HepG2 (cell line): ENCODE results near the gene CABLES2. TPM values are rescaled to one million over a fixed set of nuclear protein-coding genes. Genes with fewer than 3 reads are reported as not detected.
A peak's percentile ranks its signal among the peaks of the same experiment; 100 is the strongest.

Source experiments
- ATF7-NPFF ChIP-seq: sonication (generic); formaldehyde crosslinking; IDR thresholded peaks from 2 replicates; pipeline ENCODE4 v1.8.1; 2023; ENCODE audit warnings: mild to moderate bottlenecking, low read depth, missing genetic modification reagents, moderate library complexity
- CC2D1A ChIP-seq: sonication (generic); formaldehyde crosslinking; IDR thresholded peaks from 2 replicates; pipeline ENCODE4 v1.8.1; 2023; ENCODE audit warnings: mild to moderate bottlenecking, missing genetic modification reagents
- CSRNP2 ChIP-seq: sonication (generic); formaldehyde crosslinking; conservative IDR thresholded peaks from 2 replicates; pipeline ENCODE4 v1.8.0; 2022; ENCODE audit warnings: low read depth, missing genetic modification reagents
- CTCF ChIP-seq: sonication (generic); formaldehyde crosslinking; IDR thresholded peaks from 2 replicates; pipeline ENCODE4 v1.5.0; 2020; ENCODE audit warnings: mild to moderate bottlenecking, missing genetic modification reagents, moderate library complexity
- EEA1 ChIP-seq: sonication (generic); formaldehyde crosslinking; IDR thresholded peaks from 2 replicates; pipeline ENCODE4 v1.5.1; 2020; ENCODE audit warnings: mild to moderate bottlenecking, missing genetic modification reagents, borderline replicate concordance
- FOXA1 ChIP-seq, 2 experiments: fragments of 450-650 bp in 1 of 2; sonication (generic) in 1 of 2; formaldehyde crosslinking in 1 of 2; IDR thresholded peaks; 2 replicates each; pipeline versions ENCODE4 v1.4.0 to v1.6.1; 2016 to 2020; ENCODE audit warnings: missing genetic modification reagents in 1 of 2
- KAT8 ChIP-seq: IDR thresholded peaks from 2 replicates; pipeline ENCODE4 v1.6.1; 2016; ENCODE audit warnings: missing genetic modification reagents, missing compliant biosample characterization
- KLF13 ChIP-seq: sonication (generic); formaldehyde crosslinking; IDR thresholded peaks from 2 replicates; pipeline ENCODE4 v1.4.0; 2020; ENCODE audit warnings: mild to moderate bottlenecking, missing genetic modification reagents
- REL ChIP-seq: sonication (generic); formaldehyde crosslinking; conservative IDR thresholded peaks from 2 replicates; pipeline ENCODE4 v1.8.0; 2022; ENCODE audit warnings: mild to moderate bottlenecking, missing genetic modification reagents, moderate library complexity
- TERF1 ChIP-seq: sonication (generic); formaldehyde crosslinking; IDR thresholded peaks from 2 replicates; pipeline ENCODE4 v1.8.0; 2022; ENCODE audit warnings: mild to moderate bottlenecking, missing genetic modification reagents, moderate library complexity
- TIGD3 ChIP-seq: sonication (generic); formaldehyde crosslinking; IDR thresholded peaks from 2 replicates; pipeline ENCODE4 v1.5.1; 2020; ENCODE audit warnings: mild to moderate bottlenecking, missing genetic modification reagents, borderline replicate concordance
- TOPORS ChIP-seq: sonication (generic); formaldehyde crosslinking; IDR thresholded peaks from 2 replicates; pipeline ENCODE4 v1.8.0; 2023; ENCODE audit warnings: mild to moderate bottlenecking, missing genetic modification reagents
- ZMAT3 ChIP-seq: sonication (generic); formaldehyde crosslinking; conservative IDR thresholded peaks from 2 replicates; pipeline ENCODE4 v1.7.0; 2021; ENCODE audit warnings: missing genetic modification reagents
- ZNF121 ChIP-seq: sonication (generic); formaldehyde crosslinking; IDR thresholded peaks from 2 replicates; pipeline ENCODE4 v1.5.0; 2020; ENCODE audit warnings: mild to moderate bottlenecking, missing genetic modification reagents
- ZNF281 ChIP-seq: sonication (generic); formaldehyde crosslinking; IDR thresholded peaks from 2 replicates; pipeline ENCODE4 v1.4.0; 2020; ENCODE audit warnings: missing genetic modification reagents, borderline replicate concordance
- ZNF3 ChIP-seq: IDR thresholded peaks from 2 replicates; pipeline ENCODE4 v1.7.0; 2017; ENCODE audit warnings: inconsistent platforms
- ZNF33A ChIP-seq: sonication (generic); formaldehyde crosslinking; IDR thresholded peaks from 2 replicates; pipeline ENCODE4 v1.5.1; 2020; ENCODE audit warnings: missing genetic modification reagents, mild to moderate bottlenecking, moderate library complexity, borderline replicate concordance
- ZNF615 ChIP-seq: sonication (generic); formaldehyde crosslinking; IDR thresholded peaks from 2 replicates; pipeline ENCODE4 v1.5.0; 2020; ENCODE audit warnings: mild to moderate bottlenecking, missing genetic modification reagents, borderline replicate concordance
- polyA plus RNA-seq, 8 experiments: library from polyadenylated mRNA; depleted of rRNA in 3 of 8; stranded (reverse) in 7 of 8; unstranded in 1 of 8; fragments of >200 nt; fragmentation: Illumina TruSeq in 4 of 8; extraction: Trizol in 4 of 8; gene quantifications; 2 replicates each; pipeline versions ENCODE4 v1.2.1 to v1.2.3, GENCODE V29; 2011 to 2016; ENCODE audit warnings: low read depth in 4 of 8, missing spikeins in 1 of 8, mixed read lengths in 1 of 8; ENCODE audit not compliant: insufficient read depth in 1 of 8
- total RNA-seq, 5 experiments: library from RNA; depleted of rRNA; stranded (reverse); fragments of >200 nt; fragmentation: Illumina TruSeq; extraction: Trizol; gene quantifications; 2 replicates each; pipeline ENCODE4 v1.2.3, GENCODE V29; 2016; ENCODE audit warnings: low read depth in 1 of 5

The CABLES2 gene
- total and polyA plus RNA-seq, 2 of the 13 experiments (the other 11 are each of a cell fraction or from before 2014, with no cell fraction given) = 5.2 to 9.7 TPM

- peak; percentile 80 for TF ChIP-seq ZNF281 (CRISPR knock-in tag)
- TF ChIP-seq TIGD3 (CRISPR knock-in tag) = peak; percentile 70; the same call in 1 of the 2 replicates
- no peak; the same call in 1 of the 2 replicates for TF ChIP-seq TERF1 (CRISPR knock-in tag)
- peak; percentile 79; the same call in 1 of the 2 replicates for TF ChIP-seq ZNF33A (CRISPR knock-in tag)
- TF ChIP-seq TOPORS = peak; percentile 72; the same call in 1 of the 2 replicates
- no peak for TF ChIP-seq CC2D1A (CRISPR knock-in tag)
- peak; percentile 65 for TF ChIP-seq KAT8 (CRISPR knock-in tag)
- TF ChIP-seq REL (CRISPR knock-in tag) = no peak
- peak; percentile 82; the same call in 1 of the 2 replicates for TF ChIP-seq ATF7-NPFF (CRISPR knock-in tag)
- TF ChIP-seq CTCF (CRISPR knock-in tag) = no peak
- no peak for TF ChIP-seq FOXA1 (IDR thresholded peaks at IDR 0.05)
- peak; percentile 62 for TF ChIP-seq FOXA1 (CRISPR knock-in tag; IDR thresholded peaks at IDR 0.05)
- TF ChIP-seq CSRNP2 (CRISPR knock-in tag) = no peak
- TF ChIP-seq EEA1 (CRISPR knock-in tag) = peak; percentile 36; the same call in 1 of the 2 replicates
- TF ChIP-seq ZNF3 (CRISPR knock-in tag) = no peak
- TF ChIP-seq ZNF121 (CRISPR knock-in tag) = peak; percentile 52; the same call in 1 of the 2 replicates
- peak; percentile 72 for TF ChIP-seq ZMAT3
- no peak for TF ChIP-seq ZNF615 (CRISPR knock-in tag)
- TF ChIP-seq KLF13 (CRISPR knock-in tag) = 0 out of 2 replicates have a peak, but pooled peaks have one; percentile 74
These were observed 36.1 kb downstream of the CABLES2 start (continued) for GRCh38 chr20:62370807-62371587.
